NT2/D1 (cell line): Measurements from ENCODE around the gene FFAR2.

Experiments
- SUZ12 ChIP-seq: IDR thresholded peaks from 2 replicates; pipeline ENCODE4 v1.6.1; 2011; ENCODE audit not compliant: insufficient read length, insufficient read depth; ENCODE audit errors: extremely low read depth
- YY1 ChIP-seq: IDR thresholded peaks from 2 replicates; pipeline ENCODE4 v1.6.1; 2011; ENCODE audit not compliant: insufficient read length, insufficient read depth
- ZNF274 ChIP-seq: IDR thresholded peaks from 2 replicates; pipeline ENCODE4 v1.6.1; 2011; ENCODE audit warnings: mild to moderate bottlenecking, low read depth, low read length

DNA sequence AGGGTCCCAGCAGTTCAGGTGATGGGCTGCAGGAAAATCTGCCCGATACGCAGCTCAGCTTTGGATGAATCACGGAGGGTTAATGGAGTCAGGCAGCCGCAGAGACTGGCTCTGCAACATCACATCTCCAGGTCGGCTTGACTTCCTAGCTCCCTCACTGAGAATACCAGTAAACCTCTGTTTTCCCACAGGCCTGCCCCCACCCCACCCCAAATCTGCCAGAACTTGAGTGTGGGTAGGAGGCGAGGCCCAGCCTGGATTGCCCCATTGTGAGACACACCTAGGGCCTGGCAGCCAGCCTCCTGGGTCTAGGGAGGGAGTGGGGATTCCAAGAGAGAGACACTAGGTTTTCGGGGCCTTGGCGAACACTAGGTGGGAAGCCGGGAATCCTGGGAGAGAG is 45.9 kb downstream of the FFAR2 start:
- TF ChIP-seq ZNF274 (no peak), SUZ12 (no peak), YY1 (no peak)
